ENCODE data around the gene TNFSF12. TPM values are rescaled to one million over a fixed set of nuclear protein-coding genes. Genes with fewer than 3 reads are reported as not detected.

TNFSF12 gene, protein sequence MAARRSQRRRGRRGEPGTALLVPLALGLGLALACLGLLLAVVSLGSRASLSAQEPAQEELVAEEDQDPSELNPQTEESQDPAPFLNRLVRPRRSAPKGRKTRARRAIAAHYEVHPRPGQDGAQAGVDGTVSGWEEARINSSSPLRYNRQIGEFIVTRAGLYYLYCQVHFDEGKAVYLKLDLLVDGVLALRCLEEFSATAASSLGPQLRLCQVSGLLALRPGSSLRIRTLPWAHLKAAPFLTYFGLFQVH
- 31.1 and 47.6 TPM in 2 replicates for polyA plus RNA-seq (2012; rRNA removed)
- polyA plus RNA-seq (2012; cell fraction: cytosol; rRNA removed) = 28.9 and 37.1 TPM in 2 replicates
- 13.2 and 15.5 TPM in 2 replicates for polyA plus RNA-seq (2012; cell fraction: nucleus; rRNA removed)

DNA sequence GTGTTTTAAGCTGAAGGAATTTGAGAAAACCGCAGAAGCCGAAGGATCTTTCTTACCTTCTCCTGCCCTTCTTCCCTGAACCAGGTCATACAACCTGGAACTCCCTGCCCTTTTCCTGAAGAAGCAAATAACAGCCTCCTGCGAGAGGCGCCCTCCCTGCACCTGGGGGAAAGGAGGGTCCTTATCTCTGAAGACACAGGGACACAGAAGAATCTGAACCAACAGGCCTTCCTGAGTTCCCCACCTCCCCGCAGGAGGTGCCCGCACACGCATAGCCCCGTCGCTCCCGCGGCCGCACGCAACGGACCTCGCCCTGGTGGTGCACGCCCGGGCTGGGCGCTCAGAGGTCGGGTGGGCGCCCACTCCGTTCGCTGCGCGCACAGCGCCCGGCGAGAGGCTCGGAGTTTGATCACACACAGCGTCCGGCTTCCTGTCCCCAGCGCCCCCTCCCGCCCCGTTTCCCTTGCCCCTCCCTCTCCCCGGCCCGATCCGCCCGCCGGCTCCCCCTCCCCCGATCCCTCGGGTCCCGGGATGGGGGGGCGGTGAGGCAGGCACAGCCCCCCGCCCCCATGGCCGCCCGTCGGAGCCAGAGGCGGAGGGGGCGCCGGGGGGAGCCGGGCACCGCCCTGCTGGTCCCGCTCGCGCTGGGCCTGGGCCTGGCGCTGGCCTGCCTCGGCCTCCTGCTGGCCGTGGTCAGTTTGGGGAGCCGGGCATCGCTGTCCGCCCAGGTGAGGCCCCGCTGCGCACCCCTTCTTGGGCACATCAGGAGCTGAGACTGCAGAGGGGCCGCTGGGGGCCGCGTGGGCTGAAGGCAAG is at the start of gene TNFSF12:
Gene TNFSF12, plus strand, starts transcription at position 474 of the 816 bp plus-strand sequence. Its CDS starts 96 bp downstream, at position 570.
- H3F3A ChIP-seq (replicated peaks; ENCODE audit: insufficient read depth) = no peaks in the 10 kb centered on the region
- peak within 1 kb of the TSS; percentile 89 for H2AFZ ChIP-seq (ENCODE audit: low read depth)
- no peaks in the 10 kb centered on the region for H4K20me1 ChIP-seq (ENCODE audit: insufficient read depth)
- H3K4me2 ChIP-seq = peak within 1 kb of the TSS; percentile 87
- H3K4me1 ChIP-seq (ENCODE audit: control insufficient read depth in 1 of 2, insufficient read depth in 2 of 2, low read depth in 1 of 2, low read length in 1 of 2) = peaks cover 0 to 8% of the 10 kb centered on the region in 2 experiments; a peak in 1 of 4 replicates
- peak within 1 kb of the TSS; percentile 26 to 45; a peak in 2 of 4 replicates for H3K27ac ChIP-seq (ENCODE audit: low read depth in 2 of 2, low read length in 1 of 2)
- TF ChIP-seq POLR2AphosphoS5 (IDR thresholded peaks at IDR 0.05; ENCODE audit: low read depth, low read length) (peak; percentile 51; the same call in 1 of the 2 replicates), FOXJ3 (CRISPR knock-in tag; IDR thresholded peaks at IDR 0.05) (no peak), CHD2 (IDR thresholded peaks at IDR 0.05; ENCODE audit: low read length, partially characterized antibody) (no peak), SMC3 (IDR thresholded peaks at IDR 0.05; ENCODE audit: low read depth, low read length) (no peak), EP300 (IDR thresholded peaks at IDR 0.05; ENCODE audit: borderline replicate concordance in 1 of 2, low read depth in 1 of 2, low read length in 1 of 2) (no peak), SIN3A (IDR thresholded peaks at IDR 0.05; ENCODE audit: borderline replicate concordance, low read depth, low read length) (no peak), CTCF (IDR thresholded peaks at IDR 0.05) (peak; percentile 28; the same call in 1 of the 2 replicates), EZH2phosphoT487 (IDR thresholded peaks at IDR 0.05; ENCODE audit: borderline replicate concordance, low read depth) (no peak), GABPA (IDR thresholded peaks at IDR 0.05; ENCODE audit: low read depth) (no peak; the same call in 1 of the 2 replicates), FOSL2 (IDR thresholded peaks at IDR 0.05; ENCODE audit: borderline replicate concordance, low read depth) (no peak), REST (IDR thresholded peaks at IDR 0.05; ENCODE audit: low read depth, low read length) (0 out of 2 replicates have a peak, but pooled peaks have one; percentile 8), FOXM1 (IDR thresholded peaks at IDR 0.05; ENCODE audit: low read depth) (no peak), TAF1 (IDR thresholded peaks at IDR 0.05; ENCODE audit: borderline replicate concordance, low read depth, low read length) (0 out of 2 replicates have a peak, but pooled peaks have one; percentile 31), RCOR1 (IDR thresholded peaks at IDR 0.05; ENCODE audit: low read length) (no peak)
- TF ChIP-seq, protein P1, sequence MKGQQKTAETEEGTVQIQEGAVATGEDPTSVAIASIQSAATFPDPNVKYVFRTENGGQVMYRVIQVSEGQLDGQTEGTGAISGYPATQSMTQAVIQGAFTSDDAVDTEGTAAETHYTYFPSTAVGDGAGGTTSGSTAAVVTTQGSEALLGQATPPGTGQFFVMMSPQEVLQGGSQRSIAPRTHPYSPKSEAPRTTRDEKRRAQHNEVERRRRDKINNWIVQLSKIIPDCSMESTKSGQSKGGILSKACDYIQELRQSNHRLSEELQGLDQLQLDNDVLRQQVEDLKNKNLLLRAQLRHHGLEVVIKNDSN (IDR thresholded peaks at IDR 0.05; ENCODE audit: borderline replicate concordance, low read depth) = no peak
- TF ChIP-seq, protein P2, sequence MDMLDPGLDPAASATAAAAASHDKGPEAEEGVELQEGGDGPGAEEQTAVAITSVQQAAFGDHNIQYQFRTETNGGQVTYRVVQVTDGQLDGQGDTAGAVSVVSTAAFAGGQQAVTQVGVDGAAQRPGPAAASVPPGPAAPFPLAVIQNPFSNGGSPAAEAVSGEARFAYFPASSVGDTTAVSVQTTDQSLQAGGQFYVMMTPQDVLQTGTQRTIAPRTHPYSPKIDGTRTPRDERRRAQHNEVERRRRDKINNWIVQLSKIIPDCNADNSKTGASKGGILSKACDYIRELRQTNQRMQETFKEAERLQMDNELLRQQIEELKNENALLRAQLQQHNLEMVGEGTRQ (IDR thresholded peaks at IDR 0.05; ENCODE audit: borderline replicate concordance, low read depth, low read length) = no peak
- peak within 1 kb of the TSS; percentile 83 for H3K9ac ChIP-seq
- no peaks in the 10 kb centered on the region for H3K9me2 ChIP-seq
- CTCF ChIA-PET = interaction anchor here (2.5 to 7.8 kb wide), 3 partner anchors 9 to 34 kb away, joined by 11 to 55 read pairs (median 26); partner anchors contain the start of genes SENP3 and TNFSF13
- POLR2A ChIA-PET = interaction anchor here (1.1 to 1.6 kb wide), 2 partner anchors 12 to 286 kb away, joined by 3 to 7 read pairs; partner anchors contain the start of gene SENP3
- H3K9me3 ChIP-seq = no peaks in the 10 kb centered on the region
- whole genome bisulfite sequencing (ENCODE audit: low lambda C conversion rate) = 24% methylated on average over 12 of the region's 65 CpGs
- peaks cover 0 to 4% of the 10 kb centered on the region in 2 experiments for H3K36me3 ChIP-seq (replicated peaks in 1 of 2; ENCODE audit: control insufficient read depth in 1 of 2, insufficient read depth in 2 of 2, low read length in 1 of 2)
- H3K79me2 ChIP-seq (ENCODE audit: insufficient read depth) = no peaks in the 10 kb centered on the region
- peak within 1 kb of the TSS; percentile 57 to 76 for H3K4me3 ChIP-seq (ENCODE audit: low read depth in 2 of 2, low read length in 1 of 2)
- DNase-seq = peak; percentile 92
- no peaks in the 10 kb centered on the region; the same call in 1 of the 2 replicates for H3K27me3 ChIP-seq (ENCODE audit: insufficient read depth)
